DOHH2 (cell line): ENCODE results near the gene APOA4.

Experiments used
- CTCF ChIP-seq: fragments of 200-600 bp; sonication (generic); IDR thresholded peaks from one replicate; pipeline ENCODE4 v1.5.1; 2014; ENCODE audit warnings: antibody characterized with exemption, mild to moderate bottlenecking, low read depth, low read length; ENCODE audit not compliant: poor library complexity, severe bottlenecking
- EZH2phosphoT487 ChIP-seq: fragments of 200-600 bp; sonication (generic); IDR thresholded peaks from 2 replicates; pipeline ENCODE4 v1.6.1; 2017; ENCODE audit warnings: borderline replicate concordance, mild to moderate bottlenecking, antibody characterized with exemption, low read length, moderate library complexity, mixed read lengths

- TF ChIP-seq CTCF = no peak
- no peak for TF ChIP-seq EZH2phosphoT487
Measured at GRCh38 chr11:116813781-116814471, 9.2 kb downstream of the APOA4 start.
